Measurements from ENCODE around the gene CAPN12. TPM values are rescaled to one million over a fixed set of nuclear protein-coding genes. Genes with fewer than 3 reads are reported as not detected.

Gene CAPN12
- total RNA-seq, 4 donors from 2014 or later: 0.83 to 2.1 (median 1.6) TPM

GRCh38 chr19:38682872-38683392 is 61.3 kb downstream of the CAPN12 start:
- no peak for DNase-seq (ENCODE audit: extremely low spot score)
- Histone ChIP-seq H3K9me3 (no peaks in the 10 kb centered on the region), H3K27ac (replicated peaks in 1 of 4) (peak overlapping the region; percentile 87 to 98 (median 96)), H3K4me3 (no peak overlapping the region), H3K4me1 (peaks cover 97 to 99% (median 98%) of the 10 kb centered on the region in 4 donors), H3K36me3 (peaks cover 0 to 7% (median 2%) of the 10 kb centered on the region in 4 donors), H3K27me3 (no peaks in the 10 kb centered on the region)
- intact Hi-C loops (cut with DNase I): no loop called here
- TF ChIP-seq EP300 (IDR thresholded peaks at IDR 0.05): no peak
- no peak for TF ChIP-seq POLR2AphosphoS5 (IDR thresholded peaks at IDR 0.05)
- no peak for TF ChIP-seq POLR2A (IDR thresholded peaks at IDR 0.05; ENCODE audit: low read depth)
- no peak for TF ChIP-seq CTCF (IDR thresholded peaks at IDR 0.05)
- 75% methylated on average over 7 of the region's 7 CpGs for WGBS

- Histone ChIP-seq H3K4me3 (no peak overlapping the region), H3K27me3 (no peaks in the 10 kb centered on the region), H3K36me3 (peaks cover 0 to 13% (median 2%) of the 10 kb centered on the region in 4 donors), H3K4me1 (peaks cover 97 to 100% (median 100%) of the 10 kb centered on the region in 4 donors), H3K9me3 (no peaks in the 10 kb centered on the region), H3K27ac (replicated peaks in 1 of 4) (peak overlapping the region; percentile 87 to 98 (median 96))
- TF ChIP-seq EP300 (IDR thresholded peaks at IDR 0.05) (no peak), POLR2AphosphoS5 (IDR thresholded peaks at IDR 0.05) (no peak), CTCF (IDR thresholded peaks at IDR 0.05) (no peak), POLR2A (IDR thresholded peaks at IDR 0.05; ENCODE audit: low read depth) (no peak)
- 92% methylated on average over 8 of the region's 11 CpGs for WGBS
- DNase-seq (ENCODE audit: extremely low spot score): no peak
- intact Hi-C loops (cut with DNase I): no loop called here
Observed at GRCh38 chr19:38682195-38682867, 61.9 kb downstream of the CAPN12 start.

Other genes starting within 250 kb of the CAPN12 start
- 1 to 10 TPM; 1.2 to 4.5 (median 3.1) TPM for gene MAP4K1, start 126.5 kb downstream of the CAPN12 start, total RNA-seq
- 100 to 1,000 TPM; 333 to 570 (median 446) TPM for gene EIF3K, start 125.3 kb downstream of the CAPN12 start, total RNA-seq
- 100 to 1,000 TPM; 416 to 816 (median 598) TPM for gene ACTN4, start 96.8 kb downstream of the CAPN12 start, total RNA-seq
- not detected for gene LGALS7, start 29.0 kb upstream of the CAPN12 start, total RNA-seq
- gene LGALS7B, start 44.7 kb upstream of the CAPN12 start, total RNA-seq: not detected
- 1 to 10 TPM in 1 of 4 donors, under 1 TPM in 2, not detected in 1; 0.42 to 2.9 (median 0.50) TPM for gene LGALS4, start 68.5 kb upstream of the CAPN12 start, total RNA-seq
- gene ECH1, start 87.3 kb upstream of the CAPN12 start, total RNA-seq: 100 to 1,000 TPM; 117 to 188 (median 155) TPM
- gene HNRNPL, start 105.5 kb upstream of the CAPN12 start, total RNA-seq: 100 to 1,000 TPM; 126 to 202 (median 180) TPM
- 10 to 100 TPM in 1 of 4 donors, 1 to 10 TPM in 3; 4.6 to 10.4 (median 6.6) TPM for gene RINL, start 133.8 kb upstream of the CAPN12 start, total RNA-seq
- gene SIRT2, start 155.1 kb upstream of the CAPN12 start, total RNA-seq: 100 to 1,000 TPM in 1 of 4 donors, 10 to 100 TPM in 3; 72.7 to 114 (median 95.0) TPM
- 10 to 100 TPM; 24.1 to 39.4 (median 35.8) TPM for gene NFKBIB, start 155.5 kb upstream of the CAPN12 start, total RNA-seq
- under 1 TPM in 1 of 4 donors, not detected in 3; 0.50 TPM for gene CCER2, start 167.7 kb upstream of the CAPN12 start, total RNA-seq
- 10 to 100 TPM in 2 of 4 donors, 1 to 10 TPM in 2; 6.8 to 14.6 (median 9.1) TPM for gene SARS2, start 186.3 kb upstream of the CAPN12 start, total RNA-seq
- 10 to 100 TPM; 18.0 to 33.2 (median 27.3) TPM for gene MRPS12, start 186.5 kb upstream of the CAPN12 start, total RNA-seq
- gene FBXO17, start 231.3 kb upstream of the CAPN12 start, total RNA-seq: 10 to 100 TPM; 24.9 to 47.8 (median 34.8) TPM

All from esophagus muscularis mucosa (tissue), 4 donors.